Thoracic aorta (tissue), 2 donors: ENCODE results near the gene MYH10. TPM values are rescaled to one million over a fixed set of nuclear protein-coding genes. Genes with fewer than 3 reads are reported as not detected.

Source experiments
- ATAC-seq: fragments of 150-250 bp; one replicate; pipeline ENCODE4 v1.8.0; 2017; ENCODE audit warnings: low read depth; ENCODE audit not compliant: insufficient number of reproducible peaks, low FRiP score
- DNase-seq: peaks from one replicate; pipeline ENCODE4 v3.0.0-alpha.2; 2020; ENCODE audit warnings: low spot score
- H3K27ac ChIP-seq, 2 donors: fragments of 200-600 bp; sonication (generic); 1 replicate in 1 of 2; 2 replicates in 1 of 2; pipeline ENCODE4 v1.5.1; 2016; ENCODE audit warnings: mild to moderate bottlenecking in 2 of 2, moderate library complexity in 2 of 2
- H3K27me3 ChIP-seq: fragments of 200-600 bp; sonication (generic); replicated peaks from 2 replicates; pipeline ENCODE4 v1.6.0; 2016; ENCODE audit warnings: mild to moderate bottlenecking; ENCODE audit not compliant: insufficient read depth
- H3K36me3 ChIP-seq: fragments of 200-600 bp; sonication (generic); one replicate; pipeline ENCODE4 v1.5.1; 2016
- H3K4me1 ChIP-seq, 2 donors: fragments of 200-600 bp; sonication (generic); 1 replicate in 1 of 2; 2 replicates in 1 of 2; pipeline versions ENCODE4 v1.5.1 to v1.6.0; 2016; ENCODE audit warnings: low read depth in 2 of 2, mild to moderate bottlenecking in 1 of 2; ENCODE audit not compliant: control insufficient read depth in 1 of 2
- H3K4me3 ChIP-seq: fragments of 200-600 bp; sonication (generic); 2 replicates; pipeline ENCODE4 v1.5.1; 2016; ENCODE audit warnings: mild to moderate bottlenecking
- H3K9me3 ChIP-seq: fragments of 200-600 bp; sonication (generic); 2 replicates; pipeline ENCODE4 v1.5.1; 2016
- total RNA-seq, 2 donors: library from RNA; depleted of rRNA; stranded (reverse); fragments of >200 nt; gene quantifications; one replicate each; pipeline versions ENCODE4 v1.1.0 to v1.2.3, GENCODE V29; 2016
- TF ChIP-seq, protein P1 (sequence below): fragments of 200-600 bp; sonication (generic); IDR thresholded peaks from one replicate; pipeline ENCODE4 v1.5.1; 2019; ENCODE audit warnings: antibody characterized with exemption

Gene MYH10
- total RNA-seq, 2 donors from 2014 or later, result 1,436 to 1,719 TPM

GRCh38 chr17:8658810-8659209 lies 28.3 kb upstream of the MYH10 start:
- Histone ChIP-seq H3K4me1 (peaks cover 0 to 20% of the 10 kb centered on the region in 2 donors), H3K27ac (no peak overlapping the region), H3K4me3 (no peak overlapping the region), H3K27me3 (no peaks in the 10 kb centered on the region), H3K36me3 (no peaks in the 10 kb centered on the region), H3K9me3 (peaks cover 4% of the 10 kb centered on the region)
- no peak for ATAC-seq
- no peak for DNase-seq
- TF ChIP-seq, protein P1, sequence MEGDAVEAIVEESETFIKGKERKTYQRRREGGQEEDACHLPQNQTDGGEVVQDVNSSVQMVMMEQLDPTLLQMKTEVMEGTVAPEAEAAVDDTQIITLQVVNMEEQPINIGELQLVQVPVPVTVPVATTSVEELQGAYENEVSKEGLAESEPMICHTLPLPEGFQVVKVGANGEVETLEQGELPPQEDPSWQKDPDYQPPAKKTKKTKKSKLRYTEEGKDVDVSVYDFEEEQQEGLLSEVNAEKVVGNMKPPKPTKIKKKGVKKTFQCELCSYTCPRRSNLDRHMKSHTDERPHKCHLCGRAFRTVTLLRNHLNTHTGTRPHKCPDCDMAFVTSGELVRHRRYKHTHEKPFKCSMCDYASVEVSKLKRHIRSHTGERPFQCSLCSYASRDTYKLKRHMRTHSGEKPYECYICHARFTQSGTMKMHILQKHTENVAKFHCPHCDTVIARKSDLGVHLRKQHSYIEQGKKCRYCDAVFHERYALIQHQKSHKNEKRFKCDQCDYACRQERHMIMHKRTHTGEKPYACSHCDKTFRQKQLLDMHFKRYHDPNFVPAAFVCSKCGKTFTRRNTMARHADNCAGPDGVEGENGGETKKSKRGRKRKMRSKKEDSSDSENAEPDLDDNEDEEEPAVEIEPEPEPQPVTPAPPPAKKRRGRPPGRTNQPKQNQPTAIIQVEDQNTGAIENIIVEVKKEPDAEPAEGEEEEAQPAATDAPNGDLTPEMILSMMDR, result no peak

- TF ChIP-seq, protein P1, result no peak
- ATAC-seq, result no peak
- no peak overlapping the region for H3K27ac ChIP-seq
- no peak for DNase-seq
- H3K9me3 ChIP-seq, result peaks cover 4% of the 10 kb centered on the region
- no peaks in the 10 kb centered on the region for H3K27me3 ChIP-seq
- no peaks in the 10 kb centered on the region for H3K4me1 ChIP-seq
- no peaks in the 10 kb centered on the region for H3K36me3 ChIP-seq
- no peak overlapping the region for H3K4me3 ChIP-seq
Observed at GRCh38 chr17:8656693-8657092, 26.2 kb upstream of the MYH10 start.

DNA sequence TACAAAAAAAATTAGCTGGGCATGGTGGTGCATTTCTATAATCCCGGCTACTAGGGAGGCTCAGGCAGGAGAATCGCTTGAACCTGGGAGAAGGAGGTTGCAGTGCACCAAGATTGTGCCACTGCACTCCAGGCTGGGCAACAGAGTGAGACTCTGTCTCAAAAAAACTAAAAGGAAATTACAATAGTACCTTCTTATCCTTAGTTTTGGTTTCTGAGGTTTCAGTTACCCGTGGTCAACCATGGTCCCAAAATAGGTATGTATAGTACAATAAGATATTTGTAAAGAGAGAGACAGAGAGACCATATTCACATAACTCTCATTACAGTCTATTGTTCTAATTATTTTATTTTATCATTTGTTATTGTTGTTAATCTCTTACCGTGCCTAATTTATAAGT lies 24.3 kb upstream of the MYH10 start:
- no peaks in the 10 kb centered on the region for H3K27me3 ChIP-seq
- TF ChIP-seq, protein P1, result no peak
- H3K27ac ChIP-seq, result no peak overlapping the region
- DNase-seq, result no peak
- no peak for ATAC-seq
- H3K9me3 ChIP-seq, result peaks cover 4% of the 10 kb centered on the region
- no peak overlapping the region for H3K4me3 ChIP-seq
- peaks cover 4 to 17% of the 10 kb centered on the region in 2 donors for H3K4me1 ChIP-seq
- no peaks in the 10 kb centered on the region for H3K36me3 ChIP-seq

- no peaks in the 10 kb centered on the region for H3K36me3 ChIP-seq
- no peak for DNase-seq
- TF ChIP-seq, protein P1, result no peak
- peaks cover 15 to 42% of the 10 kb centered on the region in 2 donors for H3K4me1 ChIP-seq
- H3K27me3 ChIP-seq, result no peaks in the 10 kb centered on the region
- H3K4me3 ChIP-seq, result no peak overlapping the region
- ATAC-seq, result no peak
- peak overlapping the region; percentile 81 to 92 for H3K27ac ChIP-seq
- no peaks in the 10 kb centered on the region for H3K9me3 ChIP-seq
Observed at GRCh38 chr17:8651013-8651412, 20.5 kb upstream of the MYH10 start.

DNA sequence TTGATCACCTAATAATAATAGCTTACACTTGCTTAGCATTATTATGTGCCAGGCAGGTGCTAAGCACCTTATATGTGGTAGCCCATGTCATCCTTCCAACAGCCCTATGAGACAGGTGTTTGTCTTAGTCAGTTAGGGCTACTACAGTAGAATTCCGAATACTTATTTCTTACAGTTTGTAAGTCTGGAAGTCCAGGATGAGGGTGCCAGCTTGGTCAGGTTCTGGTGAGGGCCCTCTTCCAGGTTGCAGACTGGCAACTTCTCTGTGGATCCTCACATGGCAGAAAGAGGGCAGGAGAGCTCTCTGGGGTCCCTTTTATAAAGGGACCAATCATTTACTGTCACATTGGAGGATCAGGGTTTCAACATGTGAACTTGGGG lies 19.6 kb upstream of the MYH10 start:
- DNase-seq (no peak), ATAC-seq (no peak)
- Histone ChIP-seq H3K27ac (peak overlapping the region; percentile 81 to 92), H3K4me1 (peaks cover 15 to 42% of the 10 kb centered on the region in 2 donors), H3K9me3 (no peaks in the 10 kb centered on the region), H3K27me3 (no peaks in the 10 kb centered on the region), H3K4me3 (no peak overlapping the region), H3K36me3 (no peaks in the 10 kb centered on the region)
- TF ChIP-seq, protein P1, result no peak
